ENCODE results near the gene AMTN.

Gene AMTN

DNA sequence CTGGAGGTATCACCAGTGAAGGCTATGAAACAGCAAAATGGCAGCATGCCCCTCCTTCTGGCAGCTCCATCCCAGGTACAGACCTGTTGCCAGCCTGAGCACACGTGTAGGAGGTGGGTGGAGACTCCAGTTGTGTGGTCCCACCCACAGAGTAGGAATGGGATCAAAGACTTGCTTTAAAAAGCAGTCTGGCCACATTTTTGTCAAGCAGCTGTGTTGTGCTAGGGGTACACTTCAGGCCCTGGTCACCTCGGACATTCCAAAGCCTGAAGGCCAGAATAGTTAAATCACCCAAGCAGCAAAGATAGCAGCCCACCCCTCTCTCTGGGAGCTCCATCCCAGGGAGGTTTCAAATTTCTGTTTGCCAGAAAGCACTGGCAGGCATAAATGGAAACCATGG is 53.4 kb downstream of the AMTN start:
- no peak overlapping the region for H3K4me3 ChIP-seq (ENCODE audit: low read depth, low read length)
- no peak for TF ChIP-seq SETDB1 (IDR thresholded peaks at IDR 0.05; ENCODE audit: insufficient read length, low read length)
- TF ChIP-seq ZNF423 (tag by site-specific recombination; IDR thresholded peaks at IDR 0.05): no peak
- TF ChIP-seq, protein P1, sequence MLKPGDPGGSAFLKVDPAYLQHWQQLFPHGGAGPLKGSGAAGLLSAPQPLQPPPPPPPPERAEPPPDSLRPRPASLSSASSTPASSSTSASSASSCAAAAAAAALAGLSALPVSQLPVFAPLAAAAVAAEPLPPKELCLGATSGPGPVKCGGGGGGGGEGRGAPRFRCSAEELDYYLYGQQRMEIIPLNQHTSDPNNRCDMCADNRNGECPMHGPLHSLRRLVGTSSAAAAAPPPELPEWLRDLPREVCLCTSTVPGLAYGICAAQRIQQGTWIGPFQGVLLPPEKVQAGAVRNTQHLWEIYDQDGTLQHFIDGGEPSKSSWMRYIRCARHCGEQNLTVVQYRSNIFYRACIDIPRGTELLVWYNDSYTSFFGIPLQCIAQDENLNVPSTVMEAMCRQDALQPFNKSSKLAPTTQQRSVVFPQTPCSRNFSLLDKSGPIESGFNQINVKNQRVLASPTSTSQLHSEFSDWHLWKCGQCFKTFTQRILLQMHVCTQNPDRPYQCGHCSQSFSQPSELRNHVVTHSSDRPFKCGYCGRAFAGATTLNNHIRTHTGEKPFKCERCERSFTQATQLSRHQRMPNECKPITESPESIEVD (tag by site-specific recombination; IDR thresholded peaks at IDR 0.05): no peak
- no peak for TF ChIP-seq ZNF16 (tag by site-specific recombination; IDR thresholded peaks at IDR 0.05; ENCODE audit: low read depth)
- no peak for TF ChIP-seq YY1 (tag by site-specific recombination; IDR thresholded peaks at IDR 0.05)
- TF ChIP-seq ZNF114 (tag by site-specific recombination; IDR thresholded peaks at IDR 0.05): no peak
- no peak for TF ChIP-seq OVOL3 (tag by site-specific recombination; IDR thresholded peaks at IDR 0.05)
- no peak for TF ChIP-seq ZNF555 (tag by site-specific recombination; conservative IDR thresholded peaks at IDR 0.05)
- TF ChIP-seq ZNF157 (tag by site-specific recombination; IDR thresholded peaks at IDR 0.05): no peak
- TF ChIP-seq ZNF248 (tag by site-specific recombination; IDR thresholded peaks at IDR 0.05): no peak
- no peak for TF ChIP-seq ZNF677 (tag by site-specific recombination; IDR thresholded peaks at IDR 0.05)
- TF ChIP-seq, protein P2, sequence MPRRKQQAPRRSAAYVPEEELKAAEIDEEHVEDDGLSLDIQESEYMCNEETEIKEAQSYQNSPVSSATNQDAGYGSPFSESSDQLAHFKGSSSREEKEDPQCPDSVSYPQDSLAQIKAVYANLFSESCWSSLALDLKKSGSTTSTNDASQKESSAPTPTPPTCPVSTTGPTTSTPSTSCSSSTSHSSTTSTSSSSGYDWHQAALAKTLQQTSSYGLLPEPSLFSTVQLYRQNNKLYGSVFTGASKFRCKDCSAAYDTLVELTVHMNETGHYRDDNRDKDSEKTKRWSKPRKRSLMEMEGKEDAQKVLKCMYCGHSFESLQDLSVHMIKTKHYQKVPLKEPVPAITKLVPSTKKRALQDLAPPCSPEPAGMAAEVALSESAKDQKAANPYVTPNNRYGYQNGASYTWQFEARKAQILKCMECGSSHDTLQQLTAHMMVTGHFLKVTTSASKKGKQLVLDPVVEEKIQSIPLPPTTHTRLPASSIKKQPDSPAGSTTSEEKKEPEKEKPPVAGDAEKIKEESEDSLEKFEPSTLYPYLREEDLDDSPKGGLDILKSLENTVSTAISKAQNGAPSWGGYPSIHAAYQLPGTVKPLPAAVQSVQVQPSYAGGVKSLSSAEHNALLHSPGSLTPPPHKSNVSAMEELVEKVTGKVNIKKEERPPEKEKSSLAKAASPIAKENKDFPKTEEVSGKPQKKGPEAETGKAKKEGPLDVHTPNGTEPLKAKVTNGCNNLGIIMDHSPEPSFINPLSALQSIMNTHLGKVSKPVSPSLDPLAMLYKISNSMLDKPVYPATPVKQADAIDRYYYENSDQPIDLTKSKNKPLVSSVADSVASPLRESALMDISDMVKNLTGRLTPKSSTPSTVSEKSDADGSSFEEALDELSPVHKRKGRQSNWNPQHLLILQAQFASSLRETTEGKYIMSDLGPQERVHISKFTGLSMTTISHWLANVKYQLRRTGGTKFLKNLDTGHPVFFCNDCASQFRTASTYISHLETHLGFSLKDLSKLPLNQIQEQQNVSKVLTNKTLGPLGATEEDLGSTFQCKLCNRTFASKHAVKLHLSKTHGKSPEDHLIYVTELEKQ (tag by site-specific recombination; IDR thresholded peaks at IDR 0.05; ENCODE audit: borderline replicate concordance): no peak
- no peak for TF ChIP-seq SP7 (tag by site-specific recombination; IDR thresholded peaks at IDR 0.05)
- TF ChIP-seq, protein P3, sequence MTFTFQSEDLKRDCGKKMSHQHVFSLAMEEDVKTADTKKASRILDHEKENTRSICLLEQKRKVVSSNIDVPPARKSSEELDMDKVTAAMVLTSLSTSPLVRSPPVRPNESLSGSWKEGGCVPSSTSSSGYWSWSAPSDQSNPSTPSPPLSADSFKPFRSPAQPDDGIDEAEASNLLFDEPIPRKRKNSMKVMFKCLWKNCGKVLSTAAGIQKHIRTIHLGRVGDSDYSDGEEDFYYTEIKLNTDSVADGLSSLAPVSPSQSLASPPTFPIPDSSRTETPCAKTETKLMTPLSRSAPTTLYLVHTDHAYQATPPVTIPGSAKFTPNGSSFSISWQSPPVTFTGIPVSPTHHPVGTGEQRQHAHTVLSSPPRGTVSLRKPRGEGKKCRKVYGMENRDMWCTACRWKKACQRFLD (tag by site-specific recombination; IDR thresholded peaks at IDR 0.05): no peak
- TF ChIP-seq ZNF223 (tag by site-specific recombination; IDR thresholded peaks at IDR 0.05): no peak
- no peak for TF ChIP-seq GLIS2 (tag by site-specific recombination; IDR thresholded peaks at IDR 0.05)
- no peak for TF ChIP-seq ZNF670 (tag by site-specific recombination; IDR thresholded peaks at IDR 0.05; ENCODE audit: low read depth)
- no peak for TF ChIP-seq ZNF830 (tag by site-specific recombination; IDR thresholded peaks at IDR 0.05; ENCODE audit: low read depth)
- no peak for TF ChIP-seq ZNF416 (tag by site-specific recombination; IDR thresholded peaks at IDR 0.05)
- no peak for TF ChIP-seq BCL11B (tag by site-specific recombination; IDR thresholded peaks at IDR 0.05; ENCODE audit: low read depth)
- no peaks in the 10 kb centered on the region for H3K36me3 ChIP-seq (ENCODE audit: control insufficient read depth in 2 of 2, insufficient read depth in 1 of 2, low read length in 2 of 2)
- no peaks in the 10 kb centered on the region for H3K4me1 ChIP-seq (ENCODE audit: control insufficient read depth, insufficient read depth, low read length)
- POLR2A ChIA-PET: no interaction called here
- no peaks in the 10 kb centered on the region for H3K9me3 ChIP-seq (ENCODE audit: control insufficient read depth, insufficient read depth, low read depth, low read length)
- CTCF ChIA-PET: interaction anchor here (0.6 kb wide), 1 partner anchor 1254 kb away, joined by 3 read pairs; no protein-coding TSS in a partner anchor
- H3K27ac ChIP-seq (ENCODE audit: extremely low read depth, low read depth, low read length): no peak overlapping the region

DNA sequence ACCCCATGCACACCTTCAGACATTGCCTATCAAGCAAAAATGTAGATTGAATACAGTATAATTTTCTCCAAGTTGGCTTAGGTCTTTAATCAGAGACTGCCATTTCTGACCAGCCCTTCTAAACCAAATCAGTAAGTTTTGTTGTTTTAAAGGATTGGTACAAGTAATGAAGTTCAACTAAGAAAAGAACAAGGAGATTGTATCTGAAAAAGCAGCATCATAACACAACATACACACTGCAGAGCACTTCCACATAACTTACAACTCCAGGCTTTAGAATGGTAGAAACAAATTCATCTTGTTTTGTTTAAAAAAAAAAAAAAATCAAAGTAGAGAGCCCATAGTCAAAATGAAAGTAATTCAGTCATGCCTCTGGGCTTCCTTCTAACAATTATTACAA is 57.6 kb downstream of the AMTN start:
- Histone ChIP-seq H3K4me1 (ENCODE audit: control insufficient read depth, insufficient read depth, low read length) (no peaks in the 10 kb centered on the region), H3K27ac (ENCODE audit: extremely low read depth, low read depth, low read length) (no peak overlapping the region), H3K4me3 (ENCODE audit: low read depth, low read length) (no peak overlapping the region), H3K36me3 (ENCODE audit: control insufficient read depth in 2 of 2, insufficient read depth in 1 of 2, low read length in 2 of 2) (no peaks in the 10 kb centered on the region), H3K9me3 (ENCODE audit: control insufficient read depth, insufficient read depth, low read depth, low read length) (no peaks in the 10 kb centered on the region)
- ChIA-PET POLR2A (no interaction called here), CTCF (no interaction called here)
- no peak for TF ChIP-seq ZNF354C (tag by site-specific recombination; IDR thresholded peaks at IDR 0.05; ENCODE audit: borderline replicate concordance, low read depth)
- TF ChIP-seq SETDB1 (IDR thresholded peaks at IDR 0.05; ENCODE audit: insufficient read length, low read length): peak; percentile 62
- no peak for TF ChIP-seq ZSCAN16 (tag by site-specific recombination; IDR thresholded peaks at IDR 0.05)
